Posterior vena cava (tissue), 2 donors: ENCODE data around the gene DDX24. TPM values are rescaled to one million over a fixed set of nuclear protein-coding genes. Genes with fewer than 3 reads are reported as not detected.

ENCODE experiments used
- DNase-seq: peaks from one replicate; pipeline ENCODE4 v3.0.0-alpha.2; 2020; ENCODE audit warnings: low spot score
- intact Hi-C, 2 donors: fragments of 100-400 bp; cut with DNase I; formaldehyde crosslinking; loops; one replicate each; pipeline versions ENCODE4 v1.14.1 to v1.14.2; 2022 to 2023
- total RNA-seq, 2 donors: library from RNA; stranded (reverse); fragmentation: NEBNext Ultra II Directional; extraction: Animal tissue kit (Norgen Biotek cat#: 25700); gene quantifications; one replicate each; pipeline ENCODE4 v1.2.1, GENCODE V29; 2021
- donor health status: DM: yes; HTN: yes; CAD: no.
- donor health status: DM: yes; HTN: yes; CAD: no.

Gene DDX24
- total RNA-seq, 2 donors from 2014 or later, result 166 to 175 TPM

DNA sequence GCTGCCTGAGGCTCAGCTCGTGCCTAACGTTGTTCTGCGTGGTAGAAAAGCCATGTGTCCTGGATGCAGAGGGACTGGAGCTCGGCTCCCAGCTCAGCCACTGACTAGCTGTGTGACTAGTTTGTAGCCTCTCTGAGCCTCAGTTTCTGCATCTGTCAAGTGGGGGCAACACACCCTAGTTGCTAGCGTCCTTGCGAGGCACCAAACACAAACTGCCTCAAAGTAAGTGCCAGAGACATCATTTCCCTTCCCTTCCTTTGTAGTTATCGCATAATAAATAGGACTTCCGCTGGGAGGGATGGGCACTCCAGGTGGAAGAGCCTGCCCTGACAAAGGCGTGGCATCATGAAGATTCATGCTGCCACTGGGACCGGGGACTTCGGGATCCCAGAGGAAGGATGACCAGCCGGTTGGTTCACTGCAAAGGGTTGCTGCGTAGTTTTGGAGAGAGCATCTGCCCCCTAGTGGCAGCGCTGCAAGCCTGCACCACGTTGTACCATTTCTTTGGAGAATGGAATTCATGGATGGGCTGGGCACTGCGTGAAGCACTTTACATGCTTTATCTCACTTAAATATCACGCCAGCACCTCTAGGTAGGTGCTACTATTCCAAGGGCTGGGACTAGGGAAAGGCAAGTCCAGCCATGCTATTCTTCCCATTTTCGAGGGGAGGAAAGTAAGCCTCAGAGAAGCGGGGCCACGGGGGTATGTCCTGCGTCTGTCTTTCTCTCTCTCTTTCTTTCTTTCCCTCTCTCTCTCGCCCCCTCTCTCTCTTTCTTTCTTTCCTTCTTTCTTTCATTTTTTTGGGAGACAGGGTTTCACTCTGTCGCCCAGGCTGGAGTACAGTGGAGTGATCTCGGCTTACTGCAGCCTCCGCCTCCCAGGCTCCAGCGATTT, 79.3 kb downstream of the DDX24 start:
- intact Hi-C loops, result loop anchor here in 1 of 2 donors (2.0 kb wide), 1 partner anchor 61 kb away; no protein-coding TSS in a partner anchor
- peak; percentile 86 for DNase-seq

DNA sequence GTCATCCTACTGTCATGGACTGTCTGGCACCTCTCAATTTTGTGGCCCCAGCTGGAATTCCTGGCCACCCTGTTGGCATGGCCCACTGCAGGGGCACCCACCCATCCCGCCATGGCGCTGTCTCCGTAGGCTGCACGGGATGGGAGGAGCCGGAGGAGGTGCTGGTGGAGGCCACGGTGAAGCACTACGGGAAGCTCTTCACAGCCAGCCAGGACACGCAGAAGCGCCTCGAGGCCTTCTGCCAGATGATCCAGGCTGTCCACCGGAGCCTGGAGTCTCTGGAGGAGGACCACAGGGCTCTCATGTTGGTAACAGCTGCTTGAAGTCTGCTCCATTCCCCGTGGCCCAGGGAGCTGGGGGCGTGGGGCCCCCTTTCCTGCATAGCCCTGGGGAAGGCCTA, 80.0 kb downstream of the DDX24 start:
- no peak for DNase-seq
- intact Hi-C loops, result no loop called here

DNA sequence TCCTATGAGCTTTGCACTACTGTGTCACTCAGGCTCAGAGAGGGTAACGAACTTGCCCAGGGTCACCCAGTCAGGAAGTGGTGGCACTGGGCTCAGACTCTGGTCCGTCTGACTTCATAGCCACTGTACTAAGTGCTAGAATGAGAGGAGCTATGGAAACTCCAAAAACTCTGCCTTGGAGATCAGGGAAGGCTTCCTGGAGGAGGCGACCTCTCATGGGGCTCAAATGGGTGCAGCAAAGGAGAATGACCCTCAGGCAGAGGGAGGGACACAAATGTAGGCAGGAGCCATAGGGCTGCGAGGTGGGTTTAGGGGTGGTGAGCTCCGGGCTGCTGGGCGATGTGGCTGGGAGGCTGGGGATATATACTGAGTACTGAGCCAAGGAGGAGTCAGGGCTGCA, 80.7 kb downstream of the DDX24 start:
- DNase-seq, result no peak
- intact Hi-C loops, result no loop called here

DNA sequence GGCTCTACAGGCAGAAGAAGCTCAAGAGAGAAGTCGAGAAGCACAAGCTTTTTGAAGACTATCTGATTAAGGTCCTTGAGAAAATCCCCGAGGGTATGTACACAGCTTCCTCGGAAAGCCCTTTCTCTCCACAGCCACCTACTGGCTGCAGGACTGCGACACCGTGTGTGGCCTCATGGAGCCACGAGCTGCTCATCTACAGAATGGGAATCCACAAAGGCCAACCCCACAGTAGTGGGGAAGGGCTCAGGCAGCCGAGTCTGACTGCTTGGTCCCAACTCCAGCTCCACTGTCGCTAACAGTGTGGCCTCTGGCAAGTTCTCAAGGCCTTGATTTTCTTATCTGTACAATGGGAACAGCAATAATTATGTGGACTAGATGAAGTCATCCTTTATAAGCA, 81.4 kb downstream of the DDX24 start:
- intact Hi-C loops, result loop anchor here in 1 of 2 donors (2.0 kb wide), 1 partner anchor 61 kb away; no protein-coding TSS in a partner anchor
- DNase-seq, result no peak

DNA sequence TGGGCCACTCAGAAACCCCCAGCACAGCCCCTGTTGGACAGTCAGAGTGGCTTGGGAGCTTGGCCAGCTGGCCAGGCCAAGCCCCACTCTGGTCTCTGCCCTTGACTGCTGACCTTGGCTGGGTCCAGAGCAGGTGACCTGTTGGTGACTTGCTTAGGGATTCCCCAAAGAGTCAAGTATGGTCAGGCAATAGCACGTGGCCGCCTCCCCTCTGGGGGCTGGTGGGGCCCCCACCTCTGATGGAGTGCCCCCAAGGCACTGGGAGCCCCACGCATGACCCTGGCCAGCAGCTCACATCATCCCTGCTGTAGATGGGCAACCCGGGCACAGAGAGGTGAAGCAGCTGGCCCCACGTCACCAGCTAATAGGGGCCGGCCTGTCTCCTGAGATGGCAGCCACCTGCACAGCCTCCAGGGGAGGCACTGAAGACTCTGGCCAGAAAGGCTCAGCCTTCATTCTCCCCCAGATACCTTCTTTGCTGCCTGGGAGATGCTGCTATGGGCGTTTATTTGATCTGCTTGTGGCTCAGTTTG, 82.1 kb downstream of the DDX24 start:
- DNase-seq, result no peak
- intact Hi-C loops, result loop anchor here in 1 of 2 donors (2.0 kb wide), 1 partner anchor 60 kb away; no protein-coding TSS in a partner anchor

Other genes with a start within 250 kb of the DDX24 start
- not detected for gene FAM181A, start 153.9 kb downstream of the DDX24 start, total RNA-seq
- gene ASB2, start 104.6 kb downstream of the DDX24 start, total RNA-seq, result 10 to 100 TPM; 60.0 to 66.5 TPM
- not detected for gene CCDC197, start 83.9 kb downstream of the DDX24 start, total RNA-seq
- 1 to 10 TPM in 1 of 2 donors, under 1 TPM in 1; 0.37 to 1.2 TPM for gene OTUB2, start 54.9 kb downstream of the DDX24 start, total RNA-seq
- gene IFI27L1, start 108 bp upstream of the DDX24 start, total RNA-seq, result 10 to 100 TPM; 11.2 to 21.7 TPM
- gene IFI27, start 29.5 kb upstream of the DDX24 start, total RNA-seq, result 100 to 1,000 TPM; 122 to 282 TPM
- gene IFI27L2, start 48.4 kb upstream of the DDX24 start, total RNA-seq, result 10 to 100 TPM; 39.7 to 43.1 TPM
- gene PPP4R4, start 93.1 kb upstream of the DDX24 start, total RNA-seq, result under 1 TPM; 0.32 to 0.38 TPM
- not detected for gene SERPINA10, start 212.1 kb upstream of the DDX24 start, total RNA-seq
- gene SERPINA6, start 242.1 kb upstream of the DDX24 start, total RNA-seq, result not detected